SK-N-DZ (cell line): ENCODE data around the gene GNG3.
"Not testable (repeated sequence)": the region's sequence is repeated elsewhere in the genome, so short reads cannot be mapped to it uniquely, and the experiment has no call there.

Experiments used
- DNase-seq: peaks from one replicate; pipeline ENCODE4 v3.0.0-alpha.2; 2015; ENCODE audit warnings: low spot score

The GNG3 gene

GRCh38 chr11:62687508-62688396 is 19.7 kb upstream of the GNG3 start:
- no peak for DNase-seq

GRCh38 chr11:62688491-62688890 is 19.0 kb upstream of the GNG3 start:
- no peak for DNase-seq

- DNase-seq: no peak
Measured at GRCh38 chr11:62689421-62690183, 17.9 kb upstream of the GNG3 start, which contains the start of gene LRRN4CL. TSS of gene LRRN4CL (minus strand) at chr11:62689530. CDS start at chr11:62688508, 1,022 bp downstream.

- not testable (repeated sequence) for DNase-seq
Measured at GRCh38 chr11:62693624-62694023, 13.9 kb upstream of the GNG3 start.

- peak; percentile 82 for DNase-seq
Measured at GRCh38 chr11:62694455-62695167, 12.9 kb upstream of the GNG3 start.

GRCh38 chr11:62702246-62702645 is 5.2 kb upstream of the GNG3 start:
- DNase-seq: no peak

GRCh38 chr11:62703921-62704320 is 3.6 kb upstream of the GNG3 start:
- DNase-seq: not testable (repeated sequence)

- no peak for DNase-seq
Measured at GRCh38 chr11:62705413-62705812, 2.1 kb upstream of the GNG3 start.

GRCh38 chr11:62705880-62706849 is 1.3 kb upstream of the GNG3 start:
- peak; percentile 91 for DNase-seq

GRCh38 chr11:62706850-62707247 is 627 bp upstream of the GNG3 start:
- no peak for DNase-seq

- DNase-seq: peak; percentile 30
Measured at GRCh38 chr11:62708392-62708791, 916 bp downstream of the GNG3 start.

GRCh38 chr11:62708793-62709192 is 1.3 kb downstream of the GNG3 start:
- DNase-seq: peak; percentile 34

- DNase-seq: peak; percentile 96
Measured at GRCh38 chr11:62709247-62710000, 1.9 kb downstream of the GNG3 start.

GRCh38 chr11:62710001-62710345 is 2.5 kb downstream of the GNG3 start:
- DNase-seq: no peak

- no peak for DNase-seq
Measured at GRCh38 chr11:62712276-62712812, 4.9 kb downstream of the GNG3 start.

- DNase-seq: no peak
Measured at GRCh38 chr11:62712861-62713260, 5.4 kb downstream of the GNG3 start.

- no peak for DNase-seq
Measured at GRCh38 chr11:62713343-62713742, 5.9 kb downstream of the GNG3 start.

- no peak for DNase-seq
Measured at GRCh38 chr11:62715150-62716130, 8.0 kb downstream of the GNG3 start.

GRCh38 chr11:62716206-62716605 is 8.7 kb downstream of the GNG3 start:
- DNase-seq: no peak
